OCI-LY7 (cell line): ENCODE data around the gene SH3PXD2A. TPM values are rescaled to one million over a fixed set of nuclear protein-coding genes. Genes with fewer than 3 reads are reported as not detected.

Source experiments
- BruUV-seq: library from RNA; stranded (reverse); fragments of 400-500 nt; replicated peaks from 2 replicates; lab custom pipeline; 2021; lab: Mats Ljungman, UMichigan
- CTCF ChIA-PET: fragments of 300-600 bp; sonication (Branson Sonifier 250); formaldehyde crosslinking; loops from one replicate; lab custom pipeline; 2022; ENCODE audit warnings: antibody characterized with exemption; ENCODE audit not compliant: unreplicated experiment; lab: Charles Lee
- POLR2A ChIA-PET: fragments of 300-600 bp; sonication (Branson Sonifier 250); formaldehyde crosslinking; loops from one replicate; lab custom pipeline; 2022; ENCODE audit warnings: antibody characterized with exemption; lab: Charles Lee
- DNase-seq: peaks from one replicate; pipeline ENCODE4 v3.0.0-alpha.2; 2015; ENCODE audit warnings: low spot score
- H2AFZ ChIP-seq: fragments of 200-600 bp; sonication (generic), shearing (Covaris generic); 2 replicates; pipeline ENCODE4 v1.6.1; 2014; ENCODE audit warnings: mild to moderate bottlenecking, antibody characterized with exemption, low read length, moderate library complexity
- H3K27ac ChIP-seq: fragments of 200-600 bp; sonication (generic); 2 replicates; pipeline ENCODE4 v1.5.1; 2014; ENCODE audit warnings: mixed run types, low read depth, mild to moderate bottlenecking, moderate library complexity, low read length, inconsistent platforms; ENCODE audit not compliant: poor library complexity, severe bottlenecking
- H3K36me3 ChIP-seq: fragments of 200-600 bp; sonication (generic); 2 replicates; pipeline ENCODE4 v1.6.1; 2014; ENCODE audit warnings: mild to moderate bottlenecking, antibody characterized with exemption, low read length, moderate library complexity, mixed read lengths; ENCODE audit not compliant: insufficient read depth
- H3K4me1 ChIP-seq: fragments of 200-600 bp; sonication (generic); 2 replicates; pipeline ENCODE4 v1.5.1; 2014; ENCODE audit warnings: mild to moderate bottlenecking, low read length; ENCODE audit not compliant: insufficient read depth, poor library complexity, severe bottlenecking
- H3K4me2 ChIP-seq: fragments of 200-600 bp; sonication (generic); 2 replicates; pipeline ENCODE4 v1.6.1; 2014; ENCODE audit warnings: mild to moderate bottlenecking, low read length
- H3K4me3 ChIP-seq: fragments of 200-600 bp; sonication (generic); 2 replicates; pipeline ENCODE4 v1.5.1; 2014; ENCODE audit warnings: mild to moderate bottlenecking, low read depth, low read length; ENCODE audit not compliant: poor library complexity, severe bottlenecking
- H3K79me2 ChIP-seq: fragments of 200-600 bp; sonication (generic); 2 replicates; pipeline ENCODE4 v1.6.1; 2016; ENCODE audit warnings: low read depth, mild to moderate bottlenecking, low read length, moderate library complexity, mixed read lengths; ENCODE audit not compliant: insufficient read depth
- H3K9me2 ChIP-seq: fragments of 200-600 bp; sonication (generic); 2 replicates; pipeline ENCODE4 v1.6.1; 2016; ENCODE audit warnings: mild to moderate bottlenecking, low read length, mixed read lengths; ENCODE audit not compliant: insufficient read depth
- H3K9me3 ChIP-seq: fragments of 200-600 bp; sonication (generic); 2 replicates; pipeline ENCODE4 v1.6.1; 2014; ENCODE audit warnings: mild to moderate bottlenecking, mixed run types, low read length, mixed read lengths
- H4K20me1 ChIP-seq: fragments of 200-600 bp; sonication (generic); 2 replicates; pipeline ENCODE4 v1.6.1; 2014; ENCODE audit warnings: mild to moderate bottlenecking, antibody characterized with exemption, low read length, moderate library complexity, mixed read lengths; ENCODE audit not compliant: insufficient read depth
- CTCF ChIP-seq: fragments of 200-600 bp; sonication (generic); conservative IDR thresholded peaks from 2 replicates; pipeline ENCODE4 v1.5.1; 2014; ENCODE audit warnings: mild to moderate bottlenecking, antibody characterized with exemption, low read length, moderate library complexity, mixed read lengths
- EZH2phosphoT487 ChIP-seq: fragments of 200-600 bp; sonication (generic); IDR thresholded peaks from 2 replicates; pipeline ENCODE4 v1.6.1; 2018; ENCODE audit warnings: low read depth, borderline replicate concordance, mild to moderate bottlenecking, mixed run types, antibody characterized with exemption, low read length, moderate library complexity, mixed read lengths
- intact Hi-C: fragments of 100-400 bp; cut with micrococcal nuclease; formaldehyde crosslinking; loops from one replicate; pipeline ENCODE4 v1.10.0; 2022; ENCODE audit not compliant: unreplicated experiment
- total RNA-seq, 2 experiments: library from RNA; depleted of rRNA in 1 of 2; stranded (reverse); fragments of >200 nt in 1 of 2; shearing (Covaris generic) in 1 of 2; gene quantifications; 2 replicates each; pipeline ENCODE4 v1.2.3, GENCODE V29; 2014 to 2022

The SH3PXD2A gene
- total RNA-seq, 2 experiments from 2014 or later = 0.85 to 5.9 TPM

- no TSS peak for BruUV-seq
- H3K36me3 ChIP-seq = no peaks in the 10 kb centered on the region
- H3K27ac ChIP-seq = no peak overlapping the region
- H2AFZ ChIP-seq = no peak overlapping the region
- intact Hi-C loops = no loop called here
- H3K9me2 ChIP-seq = no peaks in the 10 kb centered on the region
- no peaks in the 10 kb centered on the region for H3K9me3 ChIP-seq
- H3K79me2 ChIP-seq = no peaks in the 10 kb centered on the region
- no peak for DNase-seq
- CTCF ChIA-PET = no interaction called here
- no peaks in the 10 kb centered on the region for H3K4me1 ChIP-seq
- no peaks in the 10 kb centered on the region for H4K20me1 ChIP-seq
- H3K4me2 ChIP-seq = no peak overlapping the region
- POLR2A ChIA-PET = interaction anchor here (0.7 kb wide), 1 partner anchor 87 kb away, joined by 4 read pairs; no protein-coding TSS in a partner anchor
- no peak overlapping the region for H3K4me3 ChIP-seq
- no peak for TF ChIP-seq EZH2phosphoT487
- no peak for TF ChIP-seq CTCF
Observed at GRCh38 chr10:103574097-103575061, 281.0 kb downstream of the SH3PXD2A start.

DNA sequence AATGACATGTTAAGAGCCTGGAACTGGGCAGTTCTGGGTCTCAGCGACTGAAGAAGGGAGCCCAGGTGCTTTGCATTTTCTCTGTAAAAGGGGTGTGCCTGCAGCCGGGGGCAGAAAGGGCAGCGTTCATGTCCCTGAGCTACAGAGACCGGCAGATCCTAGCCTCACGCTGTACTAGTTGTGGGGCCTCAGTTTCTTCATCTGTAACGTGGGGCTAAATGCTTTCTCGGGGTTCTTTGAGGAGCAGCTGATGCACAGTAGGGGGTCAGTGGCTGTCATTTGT is 282.2 kb downstream of the SH3PXD2A start:
- ChIA-PET POLR2A (no interaction called here), CTCF (no interaction called here)
- Histone ChIP-seq H3K4me2 (no peak overlapping the region), H3K36me3 (no peaks in the 10 kb centered on the region), H4K20me1 (no peaks in the 10 kb centered on the region), H2AFZ (no peak overlapping the region), H3K9me3 (no peaks in the 10 kb centered on the region), H3K9me2 (no peaks in the 10 kb centered on the region), H3K4me3 (no peak overlapping the region), H3K27ac (no peak overlapping the region), H3K79me2 (no peaks in the 10 kb centered on the region), H3K4me1 (no peaks in the 10 kb centered on the region)
- no TSS peak for BruUV-seq
- TF ChIP-seq EZH2phosphoT487 (no peak), CTCF (no peak)
- DNase-seq = no peak
- intact Hi-C loops = no loop called here
